HL-60 (cell line): Measurements from ENCODE around the gene CDC42BPG.

Experiments
- DNase-seq, 2 experiments: peaks; one replicate each; pipeline ENCODE4 v3.0.0-alpha.2; 2010 to 2020; ENCODE audit warnings: low read depth in 1 of 2, low spot score in 1 of 2
- H3K27ac ChIP-seq: fragments of 250-450 bp; sonication (Bioruptor Pico); replicated peaks from 2 replicates; pipeline ENCODE4 v1.5.1; 2020; ENCODE audit warnings: mild to moderate bottlenecking, moderate library complexity
- H3K27me3 ChIP-seq: fragments of 250-450 bp; sonication (Bioruptor Pico); 2 replicates; pipeline ENCODE4 v1.5.1; 2021; ENCODE audit warnings: mild to moderate bottlenecking, moderate library complexity; ENCODE audit not compliant: insufficient read depth, poor library complexity, severe bottlenecking
- H3K4me3 ChIP-seq: replicated peaks from 2 replicates; pipeline ENCODE4 v1.5.1; 2011; ENCODE audit warnings: mild to moderate bottlenecking, control low read depth, low read length; ENCODE audit not compliant: insufficient read depth
- GABPA ChIP-seq: IDR thresholded peaks from 2 replicates; pipeline ENCODE4 v1.6.1; 2012; ENCODE audit warnings: low read depth
- POLR2AphosphoS5 ChIP-seq: IDR thresholded peaks from 2 replicates; pipeline ENCODE4 v1.6.1; 2012; ENCODE audit warnings: low read depth
- SPI1 ChIP-seq: IDR thresholded peaks from 2 replicates; pipeline ENCODE4 v1.6.1; 2012; ENCODE audit warnings: low read depth, mild to moderate bottlenecking, borderline replicate concordance
- TF ChIP-seq, protein P1 (sequence below): IDR thresholded peaks from one replicate; pipeline ENCODE4 v1.5.1; 2011; ENCODE audit warnings: low read length, control low read depth, inconsistent platforms; ENCODE audit not compliant: insufficient read depth
- TF ChIP-seq, protein P2 (sequence below): IDR thresholded peaks from 2 replicates; pipeline ENCODE4 v1.6.1; 2012; ENCODE audit warnings: low read depth; ENCODE audit not compliant: insufficient replicate concordance

CDC42BPG gene

DNA sequence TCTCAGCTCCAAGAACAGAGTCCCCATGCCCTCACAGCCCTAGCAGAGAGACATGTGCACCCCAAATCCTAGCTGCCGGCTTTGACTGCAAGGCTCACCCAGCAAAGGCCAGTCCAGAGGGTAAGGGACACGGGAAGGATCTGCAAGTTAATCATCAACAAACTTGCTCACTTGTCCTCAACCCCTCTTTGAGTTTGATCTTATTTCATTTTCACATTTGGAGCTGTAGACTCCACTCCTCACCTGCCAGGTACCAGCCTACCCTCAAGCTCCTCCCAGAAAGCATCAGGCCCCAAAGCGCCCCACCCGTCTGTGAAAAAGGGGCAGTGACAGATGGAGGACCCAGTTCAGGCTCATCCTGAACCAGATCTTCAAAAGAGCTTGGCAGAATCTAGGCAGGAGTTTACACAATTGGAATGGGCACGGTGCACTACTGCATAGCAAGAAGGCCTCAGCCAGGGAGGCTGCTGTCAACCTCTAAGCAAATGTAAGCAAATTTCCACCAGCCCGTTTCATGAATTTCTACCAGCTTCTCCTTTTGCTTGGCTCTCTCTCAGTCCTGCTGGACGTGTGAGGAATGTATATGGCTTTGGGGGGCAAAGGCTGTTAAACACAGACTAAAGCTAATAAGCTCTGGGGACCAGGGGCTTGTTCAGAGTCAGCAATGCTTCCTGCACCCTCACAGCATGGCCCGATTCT is 28.5 kb upstream of the CDC42BPG start:
- Histone ChIP-seq H3K4me3 (no peak overlapping the region), H3K27ac (no peak overlapping the region), H3K27me3 (no peaks in the 10 kb centered on the region)
- DNase-seq = no peak
- TF ChIP-seq, protein P1, sequence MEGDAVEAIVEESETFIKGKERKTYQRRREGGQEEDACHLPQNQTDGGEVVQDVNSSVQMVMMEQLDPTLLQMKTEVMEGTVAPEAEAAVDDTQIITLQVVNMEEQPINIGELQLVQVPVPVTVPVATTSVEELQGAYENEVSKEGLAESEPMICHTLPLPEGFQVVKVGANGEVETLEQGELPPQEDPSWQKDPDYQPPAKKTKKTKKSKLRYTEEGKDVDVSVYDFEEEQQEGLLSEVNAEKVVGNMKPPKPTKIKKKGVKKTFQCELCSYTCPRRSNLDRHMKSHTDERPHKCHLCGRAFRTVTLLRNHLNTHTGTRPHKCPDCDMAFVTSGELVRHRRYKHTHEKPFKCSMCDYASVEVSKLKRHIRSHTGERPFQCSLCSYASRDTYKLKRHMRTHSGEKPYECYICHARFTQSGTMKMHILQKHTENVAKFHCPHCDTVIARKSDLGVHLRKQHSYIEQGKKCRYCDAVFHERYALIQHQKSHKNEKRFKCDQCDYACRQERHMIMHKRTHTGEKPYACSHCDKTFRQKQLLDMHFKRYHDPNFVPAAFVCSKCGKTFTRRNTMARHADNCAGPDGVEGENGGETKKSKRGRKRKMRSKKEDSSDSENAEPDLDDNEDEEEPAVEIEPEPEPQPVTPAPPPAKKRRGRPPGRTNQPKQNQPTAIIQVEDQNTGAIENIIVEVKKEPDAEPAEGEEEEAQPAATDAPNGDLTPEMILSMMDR = no peak
- TF ChIP-seq POLR2AphosphoS5 (no peak), GABPA (no peak), SPI1 (no peak)
- TF ChIP-seq, protein P2, sequence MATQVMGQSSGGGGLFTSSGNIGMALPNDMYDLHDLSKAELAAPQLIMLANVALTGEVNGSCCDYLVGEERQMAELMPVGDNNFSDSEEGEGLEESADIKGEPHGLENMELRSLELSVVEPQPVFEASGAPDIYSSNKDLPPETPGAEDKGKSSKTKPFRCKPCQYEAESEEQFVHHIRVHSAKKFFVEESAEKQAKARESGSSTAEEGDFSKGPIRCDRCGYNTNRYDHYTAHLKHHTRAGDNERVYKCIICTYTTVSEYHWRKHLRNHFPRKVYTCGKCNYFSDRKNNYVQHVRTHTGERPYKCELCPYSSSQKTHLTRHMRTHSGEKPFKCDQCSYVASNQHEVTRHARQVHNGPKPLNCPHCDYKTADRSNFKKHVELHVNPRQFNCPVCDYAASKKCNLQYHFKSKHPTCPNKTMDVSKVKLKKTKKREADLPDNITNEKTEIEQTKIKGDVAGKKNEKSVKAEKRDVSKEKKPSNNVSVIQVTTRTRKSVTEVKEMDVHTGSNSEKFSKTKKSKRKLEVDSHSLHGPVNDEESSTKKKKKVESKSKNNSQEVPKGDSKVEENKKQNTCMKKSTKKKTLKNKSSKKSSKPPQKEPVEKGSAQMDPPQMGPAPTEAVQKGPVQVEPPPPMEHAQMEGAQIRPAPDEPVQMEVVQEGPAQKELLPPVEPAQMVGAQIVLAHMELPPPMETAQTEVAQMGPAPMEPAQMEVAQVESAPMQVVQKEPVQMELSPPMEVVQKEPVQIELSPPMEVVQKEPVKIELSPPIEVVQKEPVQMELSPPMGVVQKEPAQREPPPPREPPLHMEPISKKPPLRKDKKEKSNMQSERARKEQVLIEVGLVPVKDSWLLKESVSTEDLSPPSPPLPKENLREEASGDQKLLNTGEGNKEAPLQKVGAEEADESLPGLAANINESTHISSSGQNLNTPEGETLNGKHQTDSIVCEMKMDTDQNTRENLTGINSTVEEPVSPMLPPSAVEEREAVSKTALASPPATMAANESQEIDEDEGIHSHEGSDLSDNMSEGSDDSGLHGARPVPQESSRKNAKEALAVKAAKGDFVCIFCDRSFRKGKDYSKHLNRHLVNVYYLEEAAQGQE = no peak

DNA sequence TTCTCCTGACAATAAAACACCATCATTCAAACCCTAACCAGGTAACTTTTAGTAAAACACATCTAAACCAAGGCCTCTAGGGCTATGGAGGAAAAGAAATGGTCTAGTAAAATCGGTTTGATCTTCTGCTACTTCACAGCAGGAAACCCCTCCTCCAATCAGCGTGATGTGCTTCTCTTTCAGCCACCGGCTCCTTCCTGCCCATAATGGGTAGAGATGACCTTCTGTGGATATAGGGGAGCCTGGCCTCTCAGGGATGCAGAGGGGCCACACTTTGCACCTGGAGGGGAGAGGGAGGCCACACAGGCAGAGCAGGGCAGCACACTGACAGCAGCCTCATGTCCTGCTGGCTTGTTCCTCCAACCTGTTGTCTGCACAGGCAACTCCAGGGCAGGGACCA is 27.0 kb upstream of the CDC42BPG start:
- no peak for DNase-seq
- H3K27ac ChIP-seq = no peak overlapping the region
- no peak overlapping the region for H3K4me3 ChIP-seq
- TF ChIP-seq, protein P1 = no peak
- TF ChIP-seq GABPA (no peak), SPI1 (no peak), POLR2AphosphoS5 (no peak)
- TF ChIP-seq, protein P2 = no peak
- H3K27me3 ChIP-seq = no peaks in the 10 kb centered on the region

DNA sequence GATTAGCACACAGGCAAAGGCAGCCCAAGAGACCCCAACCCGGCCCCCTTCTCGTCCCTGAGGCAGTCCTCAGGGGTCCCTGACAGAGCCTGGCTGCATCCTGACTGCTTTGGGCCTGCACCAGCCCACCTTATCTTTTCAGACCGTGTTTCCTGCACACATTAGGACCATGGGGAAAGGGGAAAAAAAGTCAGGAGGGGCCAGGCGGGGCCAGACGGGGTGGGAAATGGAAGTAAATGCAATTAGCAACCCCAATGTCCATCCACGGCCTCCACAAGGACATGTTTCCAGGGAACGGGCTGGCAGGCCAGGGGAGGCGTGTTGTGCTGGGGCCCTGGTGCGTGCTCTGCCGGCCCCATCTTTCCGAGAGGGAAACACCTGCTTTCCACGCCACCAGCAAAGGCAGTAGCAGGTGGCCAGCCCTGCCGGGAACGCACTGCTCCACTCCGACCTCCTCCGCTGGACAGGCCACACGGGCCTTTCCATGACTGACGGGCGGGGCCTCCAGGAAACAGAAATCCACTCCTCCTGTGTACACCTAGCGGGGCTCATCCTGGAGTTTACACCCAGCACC is 26.5 kb upstream of the CDC42BPG start:
- no peaks in the 10 kb centered on the region for H3K27me3 ChIP-seq
- TF ChIP-seq, protein P2 = no peak
- TF ChIP-seq, protein P1 = no peak
- no peak for TF ChIP-seq POLR2AphosphoS5
- TF ChIP-seq GABPA = no peak
- TF ChIP-seq SPI1 = no peak
- H3K4me3 ChIP-seq = no peak overlapping the region
- no peak for DNase-seq
- H3K27ac ChIP-seq = peak overlapping the region; percentile 61
